Smooth muscle cell (in vitro differentiated cells): ENCODE data around the gene RARS1. TPM values are rescaled to one million over a fixed set of nuclear protein-coding genes. Genes with fewer than 3 reads are reported as not detected.

Experiments
- DNase-seq: peaks from one replicate; lab custom pipeline; 2025; ENCODE audit not compliant: unreplicated experiment; lab: John Stamatoyannopoulos, UW
- H2AFZ ChIP-seq: fragments of 200-600 bp; sonication (generic); 2 replicates; pipeline ENCODE4 v1.6.0; 2016; ENCODE audit warnings: antibody characterized with exemption, low read depth, mild to moderate bottlenecking
- H3F3A ChIP-seq: fragments of 200-600 bp; sonication (generic); 2 replicates; pipeline ENCODE4 v1.6.0; 2017; ENCODE audit warnings: antibody characterized with exemption, low read depth
- H3K27ac ChIP-seq: fragments of 200-600 bp; sonication (generic); 2 replicates; pipeline ENCODE4 v1.5.1; 2016; ENCODE audit warnings: low read depth, mild to moderate bottlenecking
- H3K27me3 ChIP-seq: fragments of 200-600 bp; sonication (generic); 2 replicates; pipeline ENCODE4 v1.6.1; 2016; ENCODE audit warnings: low read depth, mild to moderate bottlenecking
- H3K36me3 ChIP-seq: fragments of 200-600 bp; sonication (generic); 2 replicates; pipeline ENCODE4 v1.5.1; 2016; ENCODE audit warnings: low read depth
- H3K4me1 ChIP-seq: fragments of 200-600 bp; sonication (generic); 2 replicates; pipeline ENCODE4 v1.5.1; 2016; ENCODE audit warnings: low read depth
- H3K4me2 ChIP-seq: fragments of 200-600 bp; sonication (generic); 2 replicates; pipeline ENCODE4 v1.6.0; 2016; ENCODE audit warnings: mild to moderate bottlenecking
- H3K4me3 ChIP-seq: fragments of 200-600 bp; sonication (generic); 2 replicates; pipeline ENCODE4 v1.5.1; 2016; ENCODE audit warnings: mild to moderate bottlenecking
- H3K79me2 ChIP-seq: fragments of 200-600 bp; sonication (generic); 2 replicates; pipeline ENCODE4 v1.6.0; 2016; ENCODE audit warnings: low read depth, mild to moderate bottlenecking
- H3K9ac ChIP-seq: fragments of 200-600 bp; sonication (generic); 2 replicates; pipeline ENCODE4 v1.6.0; 2016; ENCODE audit warnings: low read depth
- H3K9me3 ChIP-seq: fragments of 200-600 bp; sonication (generic); replicated peaks from 2 replicates; pipeline ENCODE4 v1.5.1; 2016; ENCODE audit warnings: low read depth
- H4K20me1 ChIP-seq: fragments of 200-600 bp; sonication (generic); 2 replicates; pipeline ENCODE4 v1.6.0; 2016; ENCODE audit warnings: low read depth
- CTCF ChIP-seq: fragments of 200-600 bp; sonication (generic); IDR thresholded peaks from 2 replicates; pipeline ENCODE4 v1.5.1; 2017; ENCODE audit warnings: borderline replicate concordance, mild to moderate bottlenecking, antibody characterized with exemption; ENCODE audit not compliant: insufficient read depth, poor library complexity, severe bottlenecking
- WGBS: methylation state at CpG from one replicate; pipeline ENCODE4 v1.1.7; 2016; ENCODE audit warnings: low lambda C conversion rate; 5-methylcytosine and 5-hydroxymethylcytosine counted together
- polyA plus RNA-seq: library from polyadenylated mRNA; unstranded; fragments of >200 nt; fragmentation: Nextera tagmentation; extraction: Ambion mirVana; gene quantifications from 2 replicates; pipeline ENCODE4 v1.2.1, GENCODE V29; 2016
- total RNA-seq: library from RNA; depleted of rRNA; stranded (reverse); fragments of >200 nt; gene quantifications from 2 replicates; pipeline ENCODE4 v1.2.3, GENCODE V29; 2014

Gene RARS1
- total and polyA plus RNA-seq, 2 experiments from 2014 or later = 104 to 221 TPM

GRCh38 chr5:168474319-168474718 lies 12.0 kb upstream of the RARS1 start:
- no peaks in the 10 kb centered on the region for H4K20me1 ChIP-seq
- H3K4me1 ChIP-seq = peaks cover 5% of the 10 kb centered on the region
- no peak for DNase-seq
- no peak overlapping the region for H3K4me2 ChIP-seq
- peaks cover 7% of the 10 kb centered on the region for H3F3A ChIP-seq
- WGBS = 87% methylated on average over 1 of the region's 1 CpG
- no peaks in the 10 kb centered on the region for H3K27me3 ChIP-seq
- H2AFZ ChIP-seq = no peak overlapping the region
- no peak overlapping the region for H3K27ac ChIP-seq
- H3K36me3 ChIP-seq = no peaks in the 10 kb centered on the region
- H3K9ac ChIP-seq = no peak overlapping the region
- H3K9me3 ChIP-seq = no peaks in the 10 kb centered on the region
- TF ChIP-seq CTCF = no peak
- H3K79me2 ChIP-seq = no peaks in the 10 kb centered on the region
- no peak overlapping the region for H3K4me3 ChIP-seq

GRCh38 chr5:168477060-168477459 lies 9.2 kb upstream of the RARS1 start:
- Histone ChIP-seq H3K4me1 (peaks cover 2% of the 10 kb centered on the region), H3K27me3 (no peaks in the 10 kb centered on the region), H3K36me3 (no peaks in the 10 kb centered on the region), H3K27ac (peak overlapping the region; percentile 57), H3K9me3 (no peaks in the 10 kb centered on the region), H3K9ac (no peak overlapping the region), H3K4me3 (no peak overlapping the region), H3K4me2 (peak overlapping the region; percentile 32), H4K20me1 (no peaks in the 10 kb centered on the region), H3F3A (no peaks in the 10 kb centered on the region), H2AFZ (no peak overlapping the region), H3K79me2 (no peaks in the 10 kb centered on the region)
- no peak for TF ChIP-seq CTCF
- WGBS = 34% methylated on average over 7 of the region's 7 CpGs
- no peak for DNase-seq

- Histone ChIP-seq H3K36me3 (no peaks in the 10 kb centered on the region), H3K4me3 (no peak overlapping the region), H4K20me1 (no peaks in the 10 kb centered on the region), H2AFZ (no peak overlapping the region), H3K9ac (no peak overlapping the region), H3K27ac (no peak overlapping the region), H3K79me2 (no peaks in the 10 kb centered on the region), H3K27me3 (no peaks in the 10 kb centered on the region), H3K4me2 (no peak overlapping the region), H3K9me3 (no peaks in the 10 kb centered on the region), H3K4me1 (no peaks in the 10 kb centered on the region), H3F3A (no peaks in the 10 kb centered on the region)
- 64% methylated on average over 3 of the region's 3 CpGs for WGBS
- TF ChIP-seq CTCF = no peak
- no peak for DNase-seq
These were observed 7.1 kb upstream of the RARS1 start for GRCh38 chr5:168479166-168479565.

- H3K4me3 ChIP-seq = no peak overlapping the region
- H3K27ac ChIP-seq = no peak overlapping the region
- no peak for TF ChIP-seq CTCF
- no peak overlapping the region for H2AFZ ChIP-seq
- no peaks in the 10 kb centered on the region for H3K4me1 ChIP-seq
- no peaks in the 10 kb centered on the region for H3K9me3 ChIP-seq
- H3K79me2 ChIP-seq = no peaks in the 10 kb centered on the region
- 96% methylated on average over 3 of the region's 3 CpGs for WGBS
- H3K27me3 ChIP-seq = no peaks in the 10 kb centered on the region
- no peak overlapping the region for H3K4me2 ChIP-seq
- H3F3A ChIP-seq = no peaks in the 10 kb centered on the region
- no peak for DNase-seq
- no peaks in the 10 kb centered on the region for H3K36me3 ChIP-seq
- H4K20me1 ChIP-seq = no peaks in the 10 kb centered on the region
- H3K9ac ChIP-seq = no peak overlapping the region
These were observed 5.7 kb upstream of the RARS1 start for GRCh38 chr5:168480601-168481000.
